HEK293 (cell line): ENCODE results near the gene CYP1B1.

Source experiments
- CTCF ChIA-PET: fragments of 350-600 bp; formaldehyde crosslinking; extraction: SDS; loops from one replicate; lab custom pipeline; 2021; ENCODE audit warnings: antibody characterized with exemption; lab: Yijun Ruan, JAX
- POLR2A ChIA-PET: fragments of 300-600 bp; formaldehyde crosslinking; extraction: SDS; loops from one replicate; lab custom pipeline; 2020; ENCODE audit warnings: antibody characterized with exemption, inconsistent platforms; lab: Yijun Ruan, JAX
- H3K27ac ChIP-seq: fragments of 200-500 bp; sonication (Bioruptor generic); 2 replicates; pipeline ENCODE4 v1.5.1; 2014; ENCODE audit warnings: low read depth, low read length, control low read depth, inconsistent platforms; ENCODE audit errors: extremely low read depth
- H3K36me3 ChIP-seq, 2 experiments: fragments of 200-500 bp in 1 of 2; sonication (Bioruptor generic) in 1 of 2; 1 replicate in 1 of 2; 2 replicates in 1 of 2; pipeline ENCODE4 v1.5.1; 2014 to 2017; ENCODE audit warnings: inconsistent platforms in 2 of 2, low read length in 2 of 2; ENCODE audit not compliant: control insufficient read depth in 2 of 2, insufficient read depth in 1 of 2
- H3K4me1 ChIP-seq: fragments of 200-500 bp; sonication (Bioruptor generic); 2 replicates; pipeline ENCODE4 v1.5.1; 2014; ENCODE audit warnings: mild to moderate bottlenecking, low read length, inconsistent platforms; ENCODE audit not compliant: control insufficient read depth, insufficient read depth
- H3K4me3 ChIP-seq: 2 replicates; pipeline ENCODE4 v1.5.1; 2011; ENCODE audit warnings: low read depth, mild to moderate bottlenecking, control low read depth, low read length, moderate library complexity
- H3K9me3 ChIP-seq: fragments of 200-500 bp; sonication (Bioruptor generic); 2 replicates; pipeline ENCODE4 v1.5.1; 2014; ENCODE audit warnings: low read depth, low read length, inconsistent platforms; ENCODE audit not compliant: control insufficient read depth, insufficient read depth
- KLF7 ChIP-seq: fragments of 450-650 bp; formaldehyde crosslinking; IDR thresholded peaks from 2 replicates; pipeline ENCODE4 v1.5.1; 2016; ENCODE audit warnings: missing biosample characterization, missing genetic modification characterization, borderline replicate concordance
- PRDM1 ChIP-seq: fragments of 450-650 bp; formaldehyde crosslinking; IDR thresholded peaks from 2 replicates; pipeline ENCODE4; 2016; ENCODE audit warnings: missing biosample characterization, missing genetic modification characterization
- PRDM10 ChIP-seq: fragments of 450-650 bp; formaldehyde crosslinking; IDR thresholded peaks from 2 replicates; pipeline ENCODE4 v1.5.1; 2016; ENCODE audit warnings: missing biosample characterization, missing genetic modification characterization
- PRDM4 ChIP-seq: fragments of 450-650 bp; formaldehyde crosslinking; IDR thresholded peaks from 2 replicates; pipeline ENCODE4 v1.5.1; 2017; ENCODE audit warnings: missing biosample characterization, missing genetic modification characterization
- ZBTB17 ChIP-seq: fragments of 450-650 bp; formaldehyde crosslinking; IDR thresholded peaks from 2 replicates; pipeline ENCODE4 v1.5.1; 2016; ENCODE audit warnings: missing biosample characterization, missing genetic modification characterization
- ZBTB44 ChIP-seq: fragments of 450-650 bp; IDR thresholded peaks from 2 replicates; pipeline ENCODE4 v1.5.1; 2018; ENCODE audit warnings: missing biosample characterization, mild to moderate bottlenecking, missing genetic modification characterization
- ZNF10 ChIP-seq: fragments of 450-650 bp; formaldehyde crosslinking; IDR thresholded peaks from 2 replicates; pipeline ENCODE4 v1.5.1; 2017; ENCODE audit warnings: missing biosample characterization, missing genetic modification characterization
- ZNF174 ChIP-seq: fragments of 450-650 bp; formaldehyde crosslinking; IDR thresholded peaks from 2 replicates; pipeline ENCODE4 v1.5.0; 2017; ENCODE audit warnings: missing biosample characterization, mild to moderate bottlenecking, missing genetic modification characterization
- ZNF175 ChIP-seq: fragments of 450-650 bp; formaldehyde crosslinking; IDR thresholded peaks from 2 replicates; pipeline ENCODE4 v1.5.1; 2016; ENCODE audit warnings: missing biosample characterization, missing genetic modification characterization
- ZNF26 ChIP-seq: fragments of 450-650 bp; formaldehyde crosslinking; IDR thresholded peaks from 2 replicates; pipeline ENCODE4 v1.5.1; 2016; ENCODE audit warnings: missing biosample characterization, missing genetic modification characterization
- ZNF433 ChIP-seq: fragments of 450-650 bp; formaldehyde crosslinking; IDR thresholded peaks from 2 replicates; pipeline ENCODE4 v1.5.1; 2016; ENCODE audit warnings: missing biosample characterization, missing genetic modification characterization, low read depth
- ZNF449 ChIP-seq: fragments of 450-650 bp; formaldehyde crosslinking; IDR thresholded peaks from 2 replicates; pipeline ENCODE4 v1.5.1; 2017; ENCODE audit warnings: missing biosample characterization, mild to moderate bottlenecking, missing genetic modification characterization, moderate library complexity
- ZNF529 ChIP-seq: fragments of 450-650 bp; formaldehyde crosslinking; IDR thresholded peaks from 2 replicates; pipeline ENCODE4 v1.5.1; 2017; ENCODE audit warnings: missing genetic modification characterization, missing biosample characterization; ENCODE audit not compliant: insufficient replicate concordance
- ZNF558 ChIP-seq: fragments of 450-650 bp; formaldehyde crosslinking; IDR thresholded peaks from 2 replicates; pipeline ENCODE4 v1.5.1; 2016; ENCODE audit warnings: missing biosample characterization, missing genetic modification characterization
- ZNF561 ChIP-seq: fragments of 450-650 bp; IDR thresholded peaks from 2 replicates; pipeline ENCODE4 v1.5.1; 2018; ENCODE audit warnings: missing biosample characterization, missing genetic modification characterization, borderline replicate concordance
- ZNF571 ChIP-seq: fragments of 450-650 bp; formaldehyde crosslinking; IDR thresholded peaks from 2 replicates; pipeline ENCODE4 v1.5.0; 2017; ENCODE audit warnings: missing biosample characterization, missing genetic modification characterization
- ZNF580 ChIP-seq: fragments of 450-650 bp; formaldehyde crosslinking; IDR thresholded peaks from 2 replicates; pipeline ENCODE4 v1.5.1; 2016; ENCODE audit warnings: missing biosample characterization, missing genetic modification characterization
- ZNF654 ChIP-seq: fragments of 450-650 bp; formaldehyde crosslinking; IDR thresholded peaks from 2 replicates; pipeline ENCODE4 v1.5.1; 2016; ENCODE audit warnings: low read depth, missing biosample characterization, missing genetic modification characterization
- ZNF670 ChIP-seq: fragments of 450-650 bp; formaldehyde crosslinking; IDR thresholded peaks from 2 replicates; pipeline ENCODE4 v1.5.1; 2016; ENCODE audit warnings: missing biosample characterization, missing genetic modification characterization, low read depth

Gene CYP1B1

GRCh38 chr2:38029512-38029911, 46.4 kb downstream of the CYP1B1 start:
- POLR2A ChIA-PET: no interaction called here
- no peak overlapping the region for H3K4me3 ChIP-seq

GRCh38 chr2:38028829-38029228, 47.1 kb downstream of the CYP1B1 start:
- Histone ChIP-seq H3K4me3 (no peak overlapping the region), H3K27ac (no peak overlapping the region), H3K9me3 (no peaks in the 10 kb centered on the region), H3K4me1 (no peaks in the 10 kb centered on the region), H3K36me3 (no peaks in the 10 kb centered on the region)
- POLR2A ChIA-PET: no interaction called here
- CTCF ChIA-PET: no interaction called here
- TF ChIP-seq ZNF449 (tag by site-specific recombination): no peak
- no peak for TF ChIP-seq ZNF175 (tag by site-specific recombination)

More at GRCh38 chr2:38029512-38029911, 46.4 kb downstream of the CYP1B1 start:
- Histone ChIP-seq H3K4me1 (no peaks in the 10 kb centered on the region), H3K9me3 (no peaks in the 10 kb centered on the region), H3K36me3 (no peaks in the 10 kb centered on the region), H3K27ac (no peak overlapping the region)
- CTCF ChIA-PET: no interaction called here
- TF ChIP-seq PRDM1 (tag by site-specific recombination) (0 out of 2 replicates have a peak, but pooled peaks have one; percentile 7), ZNF670 (tag by site-specific recombination) (no peak)
- TF ChIP-seq, all 188 proteins: peak for 1

GRCh38 chr2:38026846-38027245, 49.1 kb downstream of the CYP1B1 start:
- POLR2A ChIA-PET: no interaction called here
- no peak overlapping the region for H3K27ac ChIP-seq
- H3K36me3 ChIP-seq: no peaks in the 10 kb centered on the region
- no peaks in the 10 kb centered on the region for H3K4me1 ChIP-seq
- CTCF ChIA-PET: no interaction called here
- no peaks in the 10 kb centered on the region for H3K9me3 ChIP-seq
- no peak overlapping the region for H3K4me3 ChIP-seq
- TF ChIP-seq ZNF433 (no peak), ZNF26 (tag by site-specific recombination) (no peak), ZNF654 (tag by site-specific recombination) (no peak), PRDM4 (no peak), KLF7 (no peak), ZNF529 (tag by site-specific recombination) (no peak), ZNF561 (no peak), ZNF10 (tag by site-specific recombination) (no peak), ZBTB44 (tag by site-specific recombination) (no peak), ZNF571 (no peak), PRDM10 (tag by site-specific recombination) (no peak), ZBTB17 (tag by site-specific recombination) (no peak), ZNF558 (no peak), ZNF580 (tag by site-specific recombination) (no peak), ZNF174 (tag by site-specific recombination) (no peak)
